ENCODE measurements around the gene OR52I2.

OR52I2 gene

GRCh38 chr11:4619514-4619913 is 38.0 kb downstream of the OR52I2 start:
- TF ChIP-seq CTCF (IDR thresholded peaks at IDR 0.05; ENCODE audit: borderline replicate concordance, insufficient read depth, low read depth, low read length) = no peak
- H3K4me3 ChIP-seq (ENCODE audit: low read depth, low read length) = no peak overlapping the region

GRCh38 chr11:4626207-4627099 is 44.9 kb downstream of the OR52I2 start:
- TF ChIP-seq CTCF (IDR thresholded peaks at IDR 0.05; ENCODE audit: borderline replicate concordance, insufficient read depth, low read depth, low read length) = peak; percentile 57; the same call in 1 of the 2 replicates
- no peak overlapping the region for H3K4me3 ChIP-seq (ENCODE audit: low read depth, low read length)

- H3K4me3 ChIP-seq (ENCODE audit: low read depth, low read length) = no peak overlapping the region
- no peak for TF ChIP-seq CTCF (IDR thresholded peaks at IDR 0.05; ENCODE audit: borderline replicate concordance, insufficient read depth, low read depth, low read length)
Observed at GRCh38 chr11:4636136-4636535, 54.6 kb downstream of the OR52I2 start.

- no peak within 1 kb of the TSS for H3K4me3 ChIP-seq (ENCODE audit: low read depth, low read length)
- peak; percentile 97 for TF ChIP-seq CTCF (IDR thresholded peaks at IDR 0.05; ENCODE audit: borderline replicate concordance, insufficient read depth, low read depth, low read length)
Observed at GRCh38 chr11:4636962-4637661, 55.6 kb downstream of the OR52I2 start, which contains the start of gene OR51D1. Gene OR51D1, plus strand, starts transcription at chr11:4637477. Its CDS starts 2,314 bp downstream, at chr11:4639791.

GRCh38 chr11:4637662-4638047 is 56.1 kb downstream of the OR52I2 start:
- H3K4me3 ChIP-seq (ENCODE audit: low read depth, low read length) = no peak overlapping the region
- TF ChIP-seq CTCF (IDR thresholded peaks at IDR 0.05; ENCODE audit: borderline replicate concordance, insufficient read depth, low read depth, low read length) = no peak

- TF ChIP-seq CTCF (IDR thresholded peaks at IDR 0.05; ENCODE audit: borderline replicate concordance, insufficient read depth, low read depth, low read length) = no peak
- H3K4me3 ChIP-seq (ENCODE audit: low read depth, low read length) = no peak overlapping the region
Observed at GRCh38 chr11:4639931-4640330, 58.4 kb downstream of the OR52I2 start.

All from GM12875 (cell line).